Measurements from ENCODE around the gene ANKFY1.

GRCh38 chr17:4214157-4214556 is 49.6 kb downstream of the ANKFY1 start:
- TF ChIP-seq POLR2A (IDR thresholded peaks at IDR 0.05), result no peak
- no peak for TF ChIP-seq CTCF (IDR thresholded peaks at IDR 0.05)
- TF ChIP-seq EP300 (IDR thresholded peaks at IDR 0.05; ENCODE audit: low read depth), result no peak
- no peak for TF ChIP-seq POLR2AphosphoS5 (IDR thresholded peaks at IDR 0.05)
